ENCODE data around the gene VSX2. TPM values are rescaled to one million over a fixed set of nuclear protein-coding genes. Genes with fewer than 3 reads are reported as not detected.

VSX2 gene
- total RNA-seq, 1 donor from 2014 or later: not detected

GRCh38 chr14:74297986-74298385 lies 58.7 kb downstream of the VSX2 start:
- no peak for DNase-seq (ENCODE audit: low spot score)
- ATAC-seq: no peak

DNA sequence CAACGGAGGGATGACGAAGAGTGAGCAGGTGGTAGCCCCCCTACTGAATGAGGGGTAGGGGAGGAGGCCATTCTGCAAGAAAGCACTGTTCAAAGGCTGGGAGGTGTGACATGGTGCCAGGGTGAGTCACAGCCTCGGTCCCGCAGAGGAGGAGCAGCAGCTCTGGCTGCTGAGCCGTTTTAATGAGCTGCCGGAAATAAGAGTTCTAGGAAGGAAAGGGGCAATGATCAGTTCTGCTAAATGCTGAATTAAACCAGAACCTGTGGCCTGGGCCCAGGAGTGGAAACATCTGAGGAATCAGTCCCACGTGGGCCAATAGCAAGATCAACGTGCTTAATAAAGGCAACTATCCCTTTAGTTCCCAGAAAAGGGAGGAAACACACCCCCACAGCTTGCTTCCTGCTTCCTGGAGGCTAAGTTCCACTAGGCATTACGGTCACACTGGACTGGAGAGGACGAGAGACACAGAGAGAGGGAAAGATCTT lies 59.9 kb downstream of the VSX2 start:
- ATAC-seq: no peak
- DNase-seq (ENCODE audit: low spot score): no peak

DNA sequence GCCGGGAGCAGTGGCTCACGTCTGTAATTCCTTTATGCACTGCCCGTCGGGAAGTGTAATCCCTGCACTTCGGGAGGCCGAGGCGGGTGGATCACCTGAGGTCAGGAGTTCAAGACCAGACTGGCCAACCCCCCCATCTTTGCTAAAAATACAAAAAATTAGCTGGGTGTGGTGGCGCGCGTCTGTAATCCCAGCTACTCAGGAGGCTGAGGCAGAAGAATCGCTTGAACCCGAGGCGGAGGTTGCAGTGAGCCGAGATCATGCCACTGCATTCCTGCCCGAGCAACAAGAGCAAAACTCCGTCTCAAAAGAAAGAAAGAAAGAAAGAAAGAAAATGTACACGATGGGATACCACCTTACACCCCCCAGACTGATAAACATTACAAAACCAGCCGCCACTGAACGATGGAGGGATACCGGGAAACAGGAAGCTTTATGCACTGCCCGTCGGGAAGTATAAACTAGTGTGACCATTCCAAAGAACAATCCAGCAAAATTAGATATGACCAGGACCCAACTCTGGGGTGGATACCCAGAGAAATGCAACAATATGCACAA lies 62.4 kb downstream of the VSX2 start:
- no peak for ATAC-seq

DNA sequence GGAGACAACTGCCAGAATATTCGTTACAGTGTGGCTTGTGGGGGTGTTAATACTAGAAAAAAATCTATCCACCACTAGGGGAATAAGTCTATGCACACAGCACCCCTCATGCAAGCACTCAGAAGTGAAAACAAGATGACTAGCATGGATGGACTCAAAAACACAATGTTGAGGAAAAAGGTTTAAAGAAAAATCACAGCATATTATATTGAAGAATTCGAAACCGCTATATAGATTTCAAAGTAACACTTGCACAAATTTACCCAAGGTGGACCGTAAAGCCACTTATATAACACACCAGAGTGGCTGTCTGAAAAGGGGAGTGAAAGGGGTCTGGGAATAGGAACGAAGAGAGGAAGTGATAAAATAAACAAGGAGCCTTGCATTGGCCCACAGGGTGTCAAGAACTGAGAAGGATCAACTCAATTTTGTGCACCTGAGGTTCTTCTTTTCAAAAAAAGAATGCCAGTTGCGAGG lies 62.9 kb downstream of the VSX2 start:
- DNase-seq (ENCODE audit: low spot score) (no peak), ATAC-seq (peak; percentile 63)

More for the DNA sequence above, 62.4 kb downstream of the VSX2 start:
- no peak for DNase-seq (ENCODE audit: low spot score)

- ATAC-seq: peak; percentile 98
- peak; percentile 97 for DNase-seq (ENCODE audit: low spot score)
Observed at GRCh38 chr14:74302634-74303569, 63.7 kb downstream of the VSX2 start, which contains the start of gene ABCD4. Gene ABCD4 (minus strand): TSS chr14:74302934. CDS start chr14:74302912, 22 bp downstream.

- ATAC-seq (no peak), DNase-seq (ENCODE audit: low spot score) (no peak)
Observed at GRCh38 chr14:74308695-74309094, 69.4 kb downstream of the VSX2 start.

- ATAC-seq (no peak), DNase-seq (ENCODE audit: low spot score) (no peak)
Observed at GRCh38 chr14:74309125-74310022, 70.1 kb downstream of the VSX2 start.

GRCh38 chr14:74312161-74312560 lies 72.9 kb downstream of the VSX2 start:
- DNase-seq (ENCODE audit: low spot score): no peak
- no peak for ATAC-seq

Other genes starting within 250 kb of the VSX2 start
- gene ENTPD5, start 220.2 kb upstream of the VSX2 start, total RNA-seq: 173 TPM
- 0.98 TPM for gene BBOF1, start 220.1 kb upstream of the VSX2 start, total RNA-seq
- 327 TPM for gene ALDH6A1, start 155.0 kb upstream of the VSX2 start, total RNA-seq
- gene LIN52, start 154.5 kb upstream of the VSX2 start, total RNA-seq: 5.6 TPM
- 39.7 TPM for gene ABCD4, start 63.5 kb downstream of the VSX2 start, total RNA-seq
- 0.08 TPM for gene VRTN, start 109.0 kb downstream of the VSX2 start, total RNA-seq
- not detected for gene SYNDIG1L, start 186.8 kb downstream of the VSX2 start, total RNA-seq